ENCODE results near the gene ATP10A. TPM values are rescaled to one million over a fixed set of nuclear protein-coding genes. Genes with fewer than 3 reads are reported as not detected.

ATP10A gene
- total and polyA plus RNA-seq, 9 of the 15 experiments (the other 6 are each of a cell fraction or from before 2014, with no cell fraction given): 0.09 TPM; not detected in 8

- CTCF ChIA-PET (ENCODE audit: low intra/inter-chr PET ratio): no interaction called here
- POLR2A ChIA-PET: no interaction called here
- H3K4me2 ChIP-seq (ENCODE audit: insufficient read depth, low read length): no peak overlapping the region
- no peaks in the 10 kb centered on the region for H4K20me1 ChIP-seq (replicated peaks; ENCODE audit: control insufficient read depth, insufficient read depth, low read length)
- in situ Hi-C loops (cut with MboI) (no loop called here), intact Hi-C loops (cut with micrococcal nuclease) (no loop called here)
- no peak overlapping the region for H2AFZ ChIP-seq (ENCODE audit: low read depth, low read length)
- no peak for TF ChIP-seq SIX5 (IDR thresholded peaks at IDR 0.05; ENCODE audit: borderline replicate concordance in 1 of 2, insufficient read depth in 1 of 2, low read depth in 1 of 2, low read length in 2 of 2)
- no peak for TF ChIP-seq ZNF140 (CRISPR knock-in tag; IDR thresholded peaks at IDR 0.05)
- TF ChIP-seq, protein P1, sequence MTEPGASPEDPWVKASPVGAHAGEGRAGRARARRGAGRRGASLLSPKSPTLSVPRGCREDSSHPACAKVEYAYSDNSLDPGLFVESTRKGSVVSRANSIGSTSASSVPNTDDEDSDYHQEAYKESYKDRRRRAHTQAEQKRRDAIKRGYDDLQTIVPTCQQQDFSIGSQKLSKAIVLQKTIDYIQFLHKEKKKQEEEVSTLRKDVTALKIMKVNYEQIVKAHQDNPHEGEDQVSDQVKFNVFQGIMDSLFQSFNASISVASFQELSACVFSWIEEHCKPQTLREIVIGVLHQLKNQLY (CRISPR knock-in tag; conservative IDR thresholded peaks at IDR 0.05): no peak
- no peak for TF ChIP-seq CREBBP (IDR thresholded peaks at IDR 0.05; ENCODE audit: low read depth, low read length)
- no peak for TF ChIP-seq ZNF668 (CRISPR knock-in tag; IDR thresholded peaks at IDR 0.05)
- no peak for TF ChIP-seq SFPQ (IDR thresholded peaks at IDR 0.05; ENCODE audit: low read depth, low read length)
- no peak for TF ChIP-seq YBX1 (IDR thresholded peaks at IDR 0.05)
- TF ChIP-seq ZNF41 (CRISPR knock-in tag; conservative IDR thresholded peaks at IDR 0.05): no peak
- TF ChIP-seq HLTF (IDR thresholded peaks at IDR 0.05): no peak
- TF ChIP-seq ZNF12 (CRISPR knock-in tag; IDR thresholded peaks at IDR 0.05): no peak
- no peak for TF ChIP-seq NCOR1 (IDR thresholded peaks at IDR 0.05)
- TF ChIP-seq ZNF263 (CRISPR knock-in tag; IDR thresholded peaks at IDR 0.05; ENCODE audit: borderline replicate concordance): no peak
- no peak for TF ChIP-seq ZNF24 (IDR thresholded peaks at IDR 0.05)
- TF ChIP-seq, protein P2, sequence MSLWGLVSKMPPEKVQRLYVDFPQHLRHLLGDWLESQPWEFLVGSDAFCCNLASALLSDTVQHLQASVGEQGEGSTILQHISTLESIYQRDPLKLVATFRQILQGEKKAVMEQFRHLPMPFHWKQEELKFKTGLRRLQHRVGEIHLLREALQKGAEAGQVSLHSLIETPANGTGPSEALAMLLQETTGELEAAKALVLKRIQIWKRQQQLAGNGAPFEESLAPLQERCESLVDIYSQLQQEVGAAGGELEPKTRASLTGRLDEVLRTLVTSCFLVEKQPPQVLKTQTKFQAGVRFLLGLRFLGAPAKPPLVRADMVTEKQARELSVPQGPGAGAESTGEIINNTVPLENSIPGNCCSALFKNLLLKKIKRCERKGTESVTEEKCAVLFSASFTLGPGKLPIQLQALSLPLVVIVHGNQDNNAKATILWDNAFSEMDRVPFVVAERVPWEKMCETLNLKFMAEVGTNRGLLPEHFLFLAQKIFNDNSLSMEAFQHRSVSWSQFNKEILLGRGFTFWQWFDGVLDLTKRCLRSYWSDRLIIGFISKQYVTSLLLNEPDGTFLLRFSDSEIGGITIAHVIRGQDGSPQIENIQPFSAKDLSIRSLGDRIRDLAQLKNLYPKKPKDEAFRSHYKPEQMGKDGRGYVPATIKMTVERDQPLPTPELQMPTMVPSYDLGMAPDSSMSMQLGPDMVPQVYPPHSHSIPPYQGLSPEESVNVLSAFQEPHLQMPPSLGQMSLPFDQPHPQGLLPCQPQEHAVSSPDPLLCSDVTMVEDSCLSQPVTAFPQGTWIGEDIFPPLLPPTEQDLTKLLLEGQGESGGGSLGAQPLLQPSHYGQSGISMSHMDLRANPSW (CRISPR knock-in tag; IDR thresholded peaks at IDR 0.05): no peak
- no peak for TF ChIP-seq FOXA1 (IDR thresholded peaks at IDR 0.05; ENCODE audit: borderline replicate concordance)
- no peak for TF ChIP-seq IFI16 (CRISPR knock-in tag; IDR thresholded peaks at IDR 0.05)
- no peak for TF ChIP-seq ILF3 (IDR thresholded peaks at IDR 0.05; ENCODE audit: borderline replicate concordance)
- H3K4me1 ChIP-seq (replicated peaks in 1 of 2; ENCODE audit: control insufficient read depth in 2 of 2, insufficient read depth in 2 of 2, low read length in 2 of 2): no peaks in the 10 kb centered on the region
- ATAC-seq (no peak), FAIRE-seq (no peak), DNase-seq (ENCODE audit: extremely low read depth in 1 of 4, low spot score in 3 of 4) (no peak)
- H3K9me3 ChIP-seq (replicated peaks; ENCODE audit: control insufficient read depth, insufficient read depth, low read depth, low read length): no peaks in the 10 kb centered on the region
- no peaks in the 10 kb centered on the region; a peak in 1 of 5 replicates for H3K27me3 ChIP-seq (ENCODE audit: control insufficient read depth in 2 of 2, insufficient read depth in 2 of 2, low read length in 2 of 2)
- H3K4me3 ChIP-seq: no peak overlapping the region
- no peaks in the 10 kb centered on the region for H3K9me1 ChIP-seq (ENCODE audit: control insufficient read depth, insufficient read depth, low read length)
- H3K9ac ChIP-seq (ENCODE audit: insufficient read depth in 1 of 2, low read depth in 2 of 2, low read length in 2 of 2): no peak overlapping the region
- H3K79me2 ChIP-seq (ENCODE audit: control insufficient read depth, insufficient read depth, low read length): no peaks in the 10 kb centered on the region
- WGBS (ENCODE audit: insufficient coverage, low coverage, missing lambda C conversion rate): 2% methylated on average over 5 of the region's 5 CpGs
- BruUV-seq (replicated peaks): no TSS peak
- no peaks in the 10 kb centered on the region for H3K36me3 ChIP-seq (ENCODE audit: control insufficient read depth, insufficient read depth, low read length)
- H3K27ac ChIP-seq (ENCODE audit: extremely low read depth, low read depth, low read length): no peak overlapping the region
Measured at GRCh38 chr15:25900901-25901300, 37.8 kb upstream of the ATP10A start.
